Activated naive CD4-positive, alpha-beta T cell treated with anti-CD3 and anti-CD28 coated beads for 36 hours (primary cell): ENCODE results near the gene NAPG. TPM values are rescaled to one million over a fixed set of nuclear protein-coding genes. Genes with fewer than 3 reads are reported as not detected.
A peak's percentile ranks its signal among the peaks of the same experiment; 100 is the strongest.
"Not testable (repeated sequence)": the region's sequence is repeated elsewhere in the genome, so short reads cannot be mapped to it uniquely, and the experiment has no call there.

ENCODE experiments used
- CTCF ChIA-PET: fragments of 350-600 bp; sonication (Branson Sonifier 250); formaldehyde crosslinking; loops from one replicate; lab custom pipeline; 2021; ENCODE audit warnings: antibody characterized with exemption; lab: Charles Lee
- DNase-seq: peaks from one replicate; pipeline ENCODE4 v3.0.0-alpha.2; 2020
- H3K27ac Mint-ChIP-seq: one replicate; pipeline ENCODE4 v1.8.0; 2021; ENCODE audit warnings: mild to moderate bottlenecking, mixed read lengths
- H3K27me3 Mint-ChIP-seq: one replicate; pipeline ENCODE4 v1.8.0; 2021; ENCODE audit warnings: low read depth, mixed read lengths
- H3K36me3 Mint-ChIP-seq: one replicate; pipeline ENCODE4 v1.8.0; 2021; ENCODE audit warnings: low read depth, mixed read lengths
- H3K4me1 Mint-ChIP-seq: one replicate; pipeline ENCODE4 v1.8.0; 2021; ENCODE audit warnings: low read depth, mixed read lengths
- H3K4me3 Mint-ChIP-seq: one replicate; pipeline ENCODE4 v1.8.0; 2021; ENCODE audit warnings: mild to moderate bottlenecking, moderate library complexity, mixed read lengths
- H3K9me3 Mint-ChIP-seq: one replicate; pipeline ENCODE4 v1.8.0; 2021; ENCODE audit warnings: mixed read lengths
- intact Hi-C: fragments of 100-400 bp; cut with micrococcal nuclease; formaldehyde crosslinking; loops from one replicate; pipeline ENCODE4 v1.15.1; 2023
- total RNA-seq, 2 experiments: library from RNA; stranded (reverse); gene quantifications; one replicate each; pipeline ENCODE4 v1.2.3, GENCODE V29; 2021

Gene NAPG
- total RNA-seq, 2 experiments from 2014 or later = 20.2 to 21.0 TPM

DNA sequence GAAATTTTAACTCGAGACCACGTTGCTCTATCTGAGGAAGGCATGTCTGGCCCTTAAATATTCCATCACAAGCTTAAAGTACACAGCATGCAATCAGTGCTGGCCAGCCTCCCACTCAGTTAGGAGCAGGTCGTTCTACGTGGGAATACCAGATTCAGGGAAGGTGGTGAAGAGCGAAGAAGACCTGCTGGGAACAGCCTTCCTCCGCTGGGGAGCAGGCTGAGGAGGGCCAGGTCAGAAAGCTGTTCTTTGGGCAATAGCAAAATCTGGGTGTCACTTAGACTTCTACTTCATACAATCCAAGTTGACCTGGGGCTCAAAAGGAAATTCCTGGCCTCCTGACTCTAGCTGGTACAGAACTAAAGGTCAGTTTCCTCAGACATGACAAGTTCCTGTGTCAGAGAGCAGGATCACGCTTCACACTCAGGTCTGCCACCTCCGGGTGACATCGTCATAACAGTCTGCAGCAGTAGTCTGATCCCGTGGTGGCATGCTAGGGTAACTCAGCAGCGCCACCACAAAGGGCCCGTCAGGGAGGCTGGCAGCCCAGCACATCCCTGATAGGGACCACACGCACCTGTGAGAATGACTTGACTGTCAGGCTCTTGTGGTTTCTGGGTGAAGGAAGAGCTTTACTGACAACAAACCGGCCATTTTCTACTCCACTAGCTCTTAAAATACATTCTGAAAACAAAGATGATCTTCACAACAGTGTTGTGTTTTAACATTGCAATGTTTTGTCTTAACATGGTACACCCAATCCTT lies 35.2 kb upstream of the NAPG start:
- CTCF ChIA-PET = interaction anchor here (0.5 to 1.7 kb wide), 5 partner anchors 9 to 400 kb away, joined by 3 to 7 read pairs (median 6); no protein-coding TSS in a partner anchor
- H3K9me3 Mint-ChIP-seq = no peaks in the 10 kb centered on the region
- H3K27ac Mint-ChIP-seq = no peak overlapping the region
- no peak overlapping the region for H3K4me3 Mint-ChIP-seq
- peak; percentile 85 for DNase-seq
- intact Hi-C loops = loop anchor here (2.0 kb wide), 1 partner anchor 30 kb away; no protein-coding TSS in a partner anchor
- no peaks in the 10 kb centered on the region for H3K27me3 Mint-ChIP-seq
- H3K36me3 Mint-ChIP-seq = no peaks in the 10 kb centered on the region
- H3K4me1 Mint-ChIP-seq = peaks cover 9% of the 10 kb centered on the region

DNA sequence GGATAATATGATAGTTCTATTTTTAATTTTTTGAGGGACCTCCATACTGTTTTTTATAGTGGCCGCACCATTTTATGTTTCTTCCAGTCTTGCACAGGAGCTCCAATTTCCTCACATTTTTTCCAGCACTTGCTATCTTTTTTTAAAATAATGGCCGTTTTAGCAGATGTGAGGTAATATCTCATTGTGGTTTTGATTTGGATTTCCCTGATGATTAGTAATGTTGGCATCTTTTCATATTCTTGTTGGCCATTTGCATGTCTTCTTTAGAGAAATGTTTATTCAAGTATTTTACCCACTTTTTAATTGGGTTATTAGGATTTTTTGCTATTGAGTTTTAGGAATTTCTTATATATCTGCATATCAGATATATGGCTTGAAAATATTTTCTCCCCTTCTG lies 29.9 kb upstream of the NAPG start:
- no peak for DNase-seq
- Mint-ChIP-seq H3K9me3 (peaks cover 2% of the 10 kb centered on the region), H3K27me3 (peaks cover 5% of the 10 kb centered on the region), H3K4me1 (peaks cover 8% of the 10 kb centered on the region), H3K4me3 (no peak overlapping the region), H3K36me3 (no peaks in the 10 kb centered on the region), H3K27ac (no peak overlapping the region)
- CTCF ChIA-PET = no interaction called here
- intact Hi-C loops = no loop called here

DNA sequence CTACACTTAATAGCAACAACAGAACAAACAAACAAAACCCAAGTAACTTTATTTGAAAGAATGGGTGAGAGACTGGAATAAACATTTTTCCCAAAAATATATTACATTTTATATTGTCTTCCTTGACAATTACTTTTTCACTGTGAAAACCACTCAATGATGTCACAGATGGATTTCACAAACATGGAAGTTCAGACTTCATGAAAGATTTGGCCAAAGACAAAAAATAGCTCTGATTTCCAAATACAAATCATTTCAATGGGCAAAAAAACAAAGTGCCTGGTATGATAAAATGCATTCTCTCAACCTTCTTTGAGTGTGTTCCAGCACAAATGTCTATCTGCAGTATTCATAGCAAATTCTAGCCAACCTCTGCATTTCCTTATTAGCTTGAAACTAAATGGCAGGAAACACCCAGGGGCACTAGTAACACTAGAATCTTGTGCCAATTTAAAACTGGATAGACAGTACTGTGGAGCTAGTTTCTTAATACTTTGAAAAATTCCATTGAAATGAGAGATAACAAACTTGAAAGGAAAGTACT lies 28.5 kb upstream of the NAPG start:
- intact Hi-C loops = no loop called here
- CTCF ChIA-PET = interaction anchor here (1.1 kb wide), 1 partner anchor 12 kb away, joined by 3 read pairs; no protein-coding TSS in a partner anchor

DNA sequence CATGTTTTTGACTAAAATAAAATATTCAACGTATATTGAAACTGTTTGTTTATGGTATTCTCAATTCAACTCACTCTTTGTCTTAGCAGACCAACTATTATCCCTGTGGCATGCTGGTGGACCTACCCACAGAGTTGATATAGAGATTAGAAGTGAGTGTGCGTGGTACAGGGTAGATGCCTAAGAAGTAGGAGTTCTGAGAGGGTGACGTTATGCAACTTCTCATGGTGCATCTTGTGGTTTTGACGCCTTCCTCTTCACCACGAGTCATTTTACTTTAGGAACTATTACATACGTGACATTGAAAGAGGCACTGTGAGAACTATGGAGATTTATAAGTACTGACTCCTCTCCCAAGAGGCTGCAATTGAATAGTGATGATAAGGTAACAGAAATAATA lies 26.6 kb upstream of the NAPG start:
- DNase-seq = peak; percentile 9
- intact Hi-C loops = no loop called here
- H3K9me3 Mint-ChIP-seq = peaks cover 2% of the 10 kb centered on the region
- no peak overlapping the region for H3K27ac Mint-ChIP-seq
- no peak overlapping the region for H3K4me3 Mint-ChIP-seq
- H3K27me3 Mint-ChIP-seq = peaks cover 21% of the 10 kb centered on the region
- CTCF ChIA-PET = no interaction called here
- H3K4me1 Mint-ChIP-seq = peaks cover 7% of the 10 kb centered on the region
- no peaks in the 10 kb centered on the region for H3K36me3 Mint-ChIP-seq

More for the DNA sequence above, 28.5 kb upstream of the NAPG start:
- H3K27me3 Mint-ChIP-seq = peaks cover 12% of the 10 kb centered on the region
- H3K36me3 Mint-ChIP-seq = no peaks in the 10 kb centered on the region
- H3K4me3 Mint-ChIP-seq = no peak overlapping the region
- peaks cover 2% of the 10 kb centered on the region for H3K9me3 Mint-ChIP-seq
- DNase-seq = no peak
- no peak overlapping the region for H3K27ac Mint-ChIP-seq
- H3K4me1 Mint-ChIP-seq = peaks cover 7% of the 10 kb centered on the region

DNA sequence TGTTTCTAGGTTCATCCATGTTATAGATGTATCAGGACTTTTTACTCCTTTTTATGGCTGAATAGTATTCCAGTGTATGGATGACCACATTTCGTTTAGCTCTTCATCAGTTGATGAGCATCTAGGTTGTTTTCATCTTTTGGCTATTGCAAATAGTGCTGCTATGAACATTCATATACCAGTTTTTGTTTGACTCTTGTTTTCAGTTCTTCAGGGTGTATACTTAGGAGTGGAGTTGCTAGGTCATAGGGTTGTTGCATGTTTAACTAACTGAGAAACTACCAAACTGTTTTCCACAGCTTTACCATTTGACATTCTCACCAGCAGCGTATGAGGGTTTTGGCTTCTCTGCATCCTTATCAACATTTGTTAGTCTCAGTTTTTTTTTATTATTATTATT lies 25.8 kb upstream of the NAPG start:
- peaks cover 25% of the 10 kb centered on the region for H3K27me3 Mint-ChIP-seq
- peaks cover 6% of the 10 kb centered on the region for H3K9me3 Mint-ChIP-seq
- H3K4me1 Mint-ChIP-seq = peaks cover 7% of the 10 kb centered on the region
- no peak for DNase-seq
- CTCF ChIA-PET = interaction anchor here (0.6 kb wide), 1 partner anchor 147 kb away, joined by 3 read pairs; no protein-coding TSS in a partner anchor
- intact Hi-C loops = no loop called here
- no peak overlapping the region for H3K4me3 Mint-ChIP-seq
- peaks cover 3% of the 10 kb centered on the region for H3K36me3 Mint-ChIP-seq
- no peak overlapping the region for H3K27ac Mint-ChIP-seq

DNA sequence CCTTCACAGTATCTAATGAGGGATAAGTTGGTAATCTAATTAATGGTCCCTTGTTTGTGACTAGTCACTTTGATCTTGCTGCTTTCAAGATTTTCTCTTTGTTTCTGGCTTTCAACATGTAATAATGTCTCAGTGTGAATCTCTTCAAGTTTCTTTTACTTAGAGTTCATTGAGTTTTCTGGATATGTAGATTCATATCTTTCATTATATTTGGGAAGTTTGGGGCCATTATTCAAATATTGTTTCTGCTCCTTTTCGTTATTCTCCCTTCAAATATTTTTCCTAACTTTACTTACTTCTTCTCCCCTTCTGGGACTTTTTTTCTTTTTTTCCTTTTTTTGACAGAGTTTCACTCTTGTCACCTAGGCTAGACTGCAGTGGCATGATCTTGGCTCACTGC lies 21.1 kb upstream of the NAPG start:
- H3K27me3 Mint-ChIP-seq = peaks cover 24% of the 10 kb centered on the region
- no peak overlapping the region for H3K27ac Mint-ChIP-seq
- DNase-seq = no peak
- peaks cover 3% of the 10 kb centered on the region for H3K36me3 Mint-ChIP-seq
- CTCF ChIA-PET = no interaction called here
- H3K4me1 Mint-ChIP-seq = peaks cover 2% of the 10 kb centered on the region
- peaks cover 15% of the 10 kb centered on the region for H3K9me3 Mint-ChIP-seq
- H3K4me3 Mint-ChIP-seq = no peak overlapping the region
- intact Hi-C loops = no loop called here

DNA sequence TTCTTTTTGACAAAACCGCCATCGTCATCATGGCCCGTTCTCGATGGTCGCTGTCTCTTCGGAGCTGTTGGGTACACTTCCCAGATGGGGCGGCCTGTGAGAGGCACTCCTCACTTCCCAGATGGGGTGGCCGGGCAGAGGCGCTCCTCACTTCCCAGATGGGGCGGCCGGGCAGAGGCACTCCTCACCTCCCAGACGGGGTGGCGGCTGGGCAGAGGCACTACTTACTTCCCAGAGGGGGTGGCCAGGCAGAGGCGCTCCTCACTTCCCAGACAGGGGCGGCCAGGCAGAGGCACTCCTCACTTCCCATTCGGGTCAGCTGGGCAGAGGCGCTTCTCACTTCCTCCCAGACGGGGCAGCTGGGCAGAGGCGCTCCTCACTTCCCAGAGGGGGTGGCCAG lies 19.9 kb upstream of the NAPG start:
- H3K27ac Mint-ChIP-seq, intact Hi-C loops, H3K36me3 Mint-ChIP-seq, CTCF ChIA-PET, DNase-seq, H3K4me3 Mint-ChIP-seq, H3K4me1 Mint-ChIP-seq: not testable (repeated sequence)
- peaks cover 24% of the 10 kb centered on the region for H3K27me3 Mint-ChIP-seq
- peaks cover 14% of the 10 kb centered on the region for H3K9me3 Mint-ChIP-seq

DNA sequence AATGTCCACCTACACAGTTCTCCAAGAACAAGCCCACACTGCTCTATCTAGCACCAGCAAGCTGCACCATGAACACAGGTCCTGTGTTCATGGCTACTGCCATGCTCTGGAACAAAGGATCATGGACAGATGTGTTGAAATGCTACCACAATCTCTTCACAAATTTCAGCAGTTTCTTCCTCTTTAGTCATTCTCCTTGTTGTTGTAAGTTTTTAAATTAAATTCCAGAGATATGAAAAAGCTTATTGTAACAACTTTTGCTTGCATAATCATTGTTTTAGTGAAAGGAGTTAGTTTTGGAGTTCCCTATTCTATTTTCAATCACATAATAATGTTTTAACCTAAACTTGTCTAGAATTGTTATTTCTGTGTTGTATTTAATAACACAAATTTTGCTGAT lies 17.2 kb upstream of the NAPG start:
- no peak for DNase-seq
- intact Hi-C loops = no loop called here
- Mint-ChIP-seq H3K27me3 (peaks cover 17% of the 10 kb centered on the region), H3K4me1 (no peaks in the 10 kb centered on the region), H3K4me3 (no peak overlapping the region), H3K27ac (no peak overlapping the region), H3K9me3 (peaks cover 14% of the 10 kb centered on the region), H3K36me3 (peaks cover 3% of the 10 kb centered on the region)
- CTCF ChIA-PET = no interaction called here

DNA sequence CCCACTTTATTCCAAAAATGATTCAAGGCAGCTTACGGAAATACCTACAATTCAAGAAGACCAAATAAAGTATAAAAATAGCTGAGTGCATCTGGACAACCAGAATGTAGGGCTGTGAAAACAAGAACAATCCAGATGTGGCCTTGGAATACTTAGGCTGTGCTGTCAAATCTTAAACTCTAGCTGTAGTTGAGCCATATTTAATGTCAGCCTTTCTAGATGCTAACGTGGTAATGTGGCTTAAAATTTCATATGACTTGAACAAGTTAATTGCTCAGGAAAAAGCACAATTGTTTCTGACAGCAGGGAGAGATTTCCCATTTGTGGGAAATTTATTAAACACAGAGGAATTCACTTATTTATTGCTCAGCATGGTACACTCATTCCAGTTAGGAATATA lies 14.6 kb upstream of the NAPG start:
- DNase-seq = no peak
- no peaks in the 10 kb centered on the region for H3K4me1 Mint-ChIP-seq
- intact Hi-C loops = no loop called here
- H3K36me3 Mint-ChIP-seq = no peaks in the 10 kb centered on the region
- peaks cover 10% of the 10 kb centered on the region for H3K9me3 Mint-ChIP-seq
- CTCF ChIA-PET = no interaction called here
- no peak overlapping the region for H3K4me3 Mint-ChIP-seq
- H3K27ac Mint-ChIP-seq = no peak overlapping the region
- H3K27me3 Mint-ChIP-seq = peaks cover 15% of the 10 kb centered on the region

DNA sequence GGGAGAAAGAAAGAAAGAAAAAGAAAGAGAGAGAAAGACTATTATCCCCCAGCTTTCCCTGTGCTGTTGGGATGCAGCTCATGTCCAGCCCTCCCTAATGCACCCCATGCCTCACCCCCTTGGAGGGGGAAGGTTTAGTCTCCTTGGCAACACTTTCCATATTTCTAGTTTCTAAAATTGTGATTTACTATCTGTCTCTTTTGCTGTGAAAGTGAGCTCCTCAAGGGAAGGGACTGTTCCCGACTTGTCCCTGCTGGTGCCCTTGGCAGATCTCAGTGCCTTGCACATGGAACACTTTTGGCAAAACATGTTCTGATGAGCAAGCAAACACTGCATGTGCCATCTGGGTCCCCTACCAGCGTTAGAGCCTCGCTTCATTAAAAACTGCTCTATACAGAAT lies 11.7 kb upstream of the NAPG start:
- Mint-ChIP-seq H3K9me3 (no peaks in the 10 kb centered on the region), H3K36me3 (no peaks in the 10 kb centered on the region), H3K4me3 (no peak overlapping the region), H3K4me1 (no peaks in the 10 kb centered on the region), H3K27ac (no peak overlapping the region), H3K27me3 (peaks cover 29% of the 10 kb centered on the region)
- no peak for DNase-seq
- CTCF ChIA-PET = no interaction called here
- intact Hi-C loops = no loop called here

DNA sequence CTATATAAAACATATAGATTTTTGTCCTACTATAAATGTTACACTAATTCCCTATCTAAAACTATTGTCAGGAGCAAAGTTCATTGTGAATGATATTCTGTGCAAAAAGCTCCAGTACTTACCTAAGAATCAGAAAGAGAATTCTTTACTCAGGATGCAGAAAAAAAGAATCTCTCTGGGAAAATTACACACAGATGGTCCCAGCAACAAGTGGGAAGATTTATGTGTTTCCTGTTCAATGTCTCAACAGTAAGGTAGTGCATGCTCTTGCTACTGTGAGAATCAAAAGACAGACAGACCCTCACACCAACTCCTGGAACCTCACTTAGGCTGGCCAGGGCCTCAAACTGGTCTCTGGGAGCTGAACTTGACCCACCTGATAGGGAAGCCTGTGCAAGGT lies 11.2 kb upstream of the NAPG start:
- no peaks in the 10 kb centered on the region for H3K9me3 Mint-ChIP-seq
- H3K36me3 Mint-ChIP-seq = no peaks in the 10 kb centered on the region
- intact Hi-C loops = no loop called here
- peaks cover 32% of the 10 kb centered on the region for H3K27me3 Mint-ChIP-seq
- no peak overlapping the region for H3K4me3 Mint-ChIP-seq
- no peak for DNase-seq
- no peak overlapping the region for H3K27ac Mint-ChIP-seq
- CTCF ChIA-PET = interaction anchor here (0.9 kb wide), 1 partner anchor 474 kb away, joined by 3 read pairs; no protein-coding TSS in a partner anchor
- H3K4me1 Mint-ChIP-seq = no peaks in the 10 kb centered on the region

DNA sequence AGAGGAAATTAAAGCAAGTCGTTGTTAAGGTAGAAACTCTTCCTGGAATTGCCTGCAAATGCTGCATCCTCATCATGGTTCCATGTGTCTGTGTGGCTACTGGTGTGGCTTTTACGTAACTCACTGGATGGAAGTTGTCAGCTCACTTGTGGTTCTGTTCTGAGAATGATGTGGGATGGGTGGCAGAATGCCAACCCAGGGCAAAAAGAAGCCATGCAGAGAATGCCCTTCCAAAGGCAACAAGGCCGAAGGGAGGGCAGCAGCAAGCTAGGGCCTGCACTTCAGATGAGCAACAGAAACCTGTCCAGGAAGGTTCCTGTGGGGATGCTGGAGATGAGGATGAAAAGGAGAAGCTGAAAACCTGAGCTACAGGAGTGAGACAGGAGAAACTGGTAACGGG lies 10.4 kb upstream of the NAPG start:
- CTCF ChIA-PET = interaction anchor here (0.9 kb wide), 1 partner anchor 475 kb away, joined by 3 read pairs; no protein-coding TSS in a partner anchor
- DNase-seq = no peak
- Mint-ChIP-seq H3K27ac (no peak overlapping the region), H3K4me3 (no peak overlapping the region), H3K36me3 (no peaks in the 10 kb centered on the region), H3K27me3 (peaks cover 31% of the 10 kb centered on the region), H3K4me1 (peaks cover 4% of the 10 kb centered on the region), H3K9me3 (no peaks in the 10 kb centered on the region)
- intact Hi-C loops = no loop called here

DNA sequence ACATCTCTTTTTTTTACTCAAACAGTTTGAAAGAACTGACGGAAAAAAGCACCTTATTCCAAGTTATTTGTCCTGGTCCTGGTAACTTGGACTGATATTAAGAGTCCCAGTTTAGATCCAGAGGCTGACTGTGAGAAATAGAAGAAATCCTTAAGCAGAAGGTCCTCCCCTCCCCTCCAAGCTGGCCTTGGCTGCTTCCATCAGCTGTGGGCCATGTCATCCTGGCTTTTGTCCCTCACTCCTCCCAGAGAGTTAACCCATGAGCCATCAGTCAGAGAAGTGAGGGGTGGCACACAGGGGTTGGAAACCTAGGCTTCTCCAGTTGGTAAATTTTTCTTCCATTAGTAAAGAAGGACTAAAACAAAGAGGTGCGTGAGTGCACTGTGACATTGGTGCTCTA lies 9.7 kb upstream of the NAPG start:
- no peak for DNase-seq
- H3K36me3 Mint-ChIP-seq = no peaks in the 10 kb centered on the region
- no peaks in the 10 kb centered on the region for H3K9me3 Mint-ChIP-seq
- CTCF ChIA-PET = no interaction called here
- H3K27ac Mint-ChIP-seq = no peak overlapping the region
- H3K4me1 Mint-ChIP-seq = peaks cover 4% of the 10 kb centered on the region
- intact Hi-C loops = no loop called here
- peaks cover 29% of the 10 kb centered on the region for H3K27me3 Mint-ChIP-seq
- no peak overlapping the region for H3K4me3 Mint-ChIP-seq
